ENCODE data around the gene ACOT11.

- no peak for TF ChIP-seq CTCF (conservative IDR thresholded peaks at IDR 0.05)
- no peak for TF ChIP-seq EZH2 (IDR thresholded peaks at IDR 0.05; ENCODE audit: low read depth)
These were observed 16.5 kb downstream of the ACOT11 start for GRCh38 chr1:54564312-54565112.

Data from PC-9 (cell line).